Activated naive CD4-positive, alpha-beta T cell treated with anti-CD3 and anti-CD28 coated beads, Interleukin-2, amount 50 U/mL, for 16 hours (primary cell): ENCODE results near the gene CDKN2B.
"Not testable (repeated sequence)": the region's sequence is repeated elsewhere in the genome, so short reads cannot be mapped to it uniquely, and the experiment has no call there.

Experiments
- DNase-seq: peaks from one replicate; pipeline ENCODE4 v3.0.0-alpha.2; 2020

The CDKN2B gene

GRCh38 chr9:21968331-21969010, 40.6 kb downstream of the CDKN2B start:
- no peak for DNase-seq

- DNase-seq = no peak
Measured at GRCh38 chr9:21967702-21968101, 41.4 kb downstream of the CDKN2B start.

- DNase-seq = no peak
Measured at GRCh38 chr9:21967169-21967568, 41.9 kb downstream of the CDKN2B start.

GRCh38 chr9:21966140-21966851, 42.8 kb downstream of the CDKN2B start:
- DNase-seq = no peak

- DNase-seq = peak; percentile 25
Measured at GRCh38 chr9:21965401-21965951, 43.6 kb downstream of the CDKN2B start.

- peak; percentile 39 for DNase-seq
Measured at GRCh38 chr9:21964925-21965385, 44.1 kb downstream of the CDKN2B start.

GRCh38 chr9:21961569-21961968, 47.5 kb downstream of the CDKN2B start:
- no peak for DNase-seq

- DNase-seq = not testable (repeated sequence)
Measured at GRCh38 chr9:21959268-21959667, 49.8 kb downstream of the CDKN2B start.

GRCh38 chr9:21958833-21959232, 50.3 kb downstream of the CDKN2B start:
- no peak for DNase-seq
